C4-2B (cell line): ENCODE measurements around the gene CCDC61.

ENCODE experiments used
- H3K27ac ChIP-seq: fragments of 450-650 bp; 2 replicates; pipeline ENCODE4 v1.5.1; 2017
- CTCF ChIP-seq: fragments of 450-650 bp; conservative IDR thresholded peaks from 2 replicates; pipeline ENCODE4 v1.5.1; 2017; ENCODE audit warnings: mild to moderate bottlenecking
- ZFX ChIP-seq: fragments of 450-650 bp; IDR thresholded peaks from 2 replicates; pipeline ENCODE4 v1.6.1; 2017

Gene CCDC61

GRCh38 chr19:45996933-45997332, 1.7 kb downstream of the CCDC61 start:
- no peak for TF ChIP-seq ZFX
- TF ChIP-seq CTCF: no peak

GRCh38 chr19:45998834-45999233, 3.6 kb downstream of the CCDC61 start:
- no peak overlapping the region for H3K27ac ChIP-seq
- TF ChIP-seq CTCF: no peak
- TF ChIP-seq ZFX: no peak

More at GRCh38 chr19:45996933-45997332, 1.7 kb downstream of the CCDC61 start:
- no peak overlapping the region for H3K27ac ChIP-seq

GRCh38 chr19:45999653-46000121, 4.4 kb downstream of the CCDC61 start:
- H3K27ac ChIP-seq: no peak overlapping the region
- TF ChIP-seq ZFX (no peak), CTCF (no peak)

GRCh38 chr19:46000491-46001246, 5.4 kb downstream of the CCDC61 start:
- H3K27ac ChIP-seq: no peak overlapping the region
- TF ChIP-seq CTCF (no peak), ZFX (no peak)

- no peak overlapping the region for H3K27ac ChIP-seq
- no peak for TF ChIP-seq CTCF
- no peak for TF ChIP-seq ZFX
Observed at GRCh38 chr19:46002678-46003275, 7.5 kb downstream of the CCDC61 start.

GRCh38 chr19:46006411-46006810, 11.1 kb downstream of the CCDC61 start:
- TF ChIP-seq ZFX (no peak), CTCF (no peak)
- no peak overlapping the region for H3K27ac ChIP-seq
